SKM-1 (cell line): ENCODE measurements around the gene IL15.
"Not testable (repeated sequence)": the region's sequence is repeated elsewhere in the genome, so short reads cannot be mapped to it uniquely, and the experiment has no call there.

Experiments
- DNase-seq: peaks from one replicate; lab custom pipeline; 2025; ENCODE audit not compliant: unreplicated experiment; lab: John Stamatoyannopoulos, UW

Gene IL15

GRCh38 chr4:141646969-141647368 is 10.6 kb downstream of the IL15 start:
- no peak for DNase-seq

GRCh38 chr4:141647966-141648365 is 11.6 kb downstream of the IL15 start:
- DNase-seq, result no peak

- no peak for DNase-seq
Measured at GRCh38 chr4:141652161-141652778, 15.9 kb downstream of the IL15 start.

- DNase-seq, result no peak
Measured at GRCh38 chr4:141654098-141654497, 17.7 kb downstream of the IL15 start.

GRCh38 chr4:141656031-141656430 is 19.6 kb downstream of the IL15 start:
- DNase-seq, result no peak

GRCh38 chr4:141657550-141658250 is 21.3 kb downstream of the IL15 start:
- no peak for DNase-seq

GRCh38 chr4:141658309-141658708 is 21.9 kb downstream of the IL15 start:
- DNase-seq, result no peak

- no peak for DNase-seq
Measured at GRCh38 chr4:141659539-141659938, 23.2 kb downstream of the IL15 start.

GRCh38 chr4:141660880-141661279 is 24.5 kb downstream of the IL15 start:
- DNase-seq, result no peak

- DNase-seq, result no peak
Measured at GRCh38 chr4:141668200-141668910, 32.0 kb downstream of the IL15 start.

GRCh38 chr4:141669501-141669900 is 33.1 kb downstream of the IL15 start:
- DNase-seq, result no peak

GRCh38 chr4:141675384-141675783 is 39.0 kb downstream of the IL15 start:
- DNase-seq, result no peak

- no peak for DNase-seq
Measured at GRCh38 chr4:141676087-141676670, 39.8 kb downstream of the IL15 start.

- no peak for DNase-seq
Measured at GRCh38 chr4:141680060-141680459, 43.7 kb downstream of the IL15 start.

GRCh38 chr4:141684785-141685184 is 48.4 kb downstream of the IL15 start:
- DNase-seq, result no peak

GRCh38 chr4:141686146-141686775 is 49.9 kb downstream of the IL15 start:
- no peak for DNase-seq

GRCh38 chr4:141686879-141687278 is 50.5 kb downstream of the IL15 start:
- no peak for DNase-seq

GRCh38 chr4:141689726-141690296 is 53.4 kb downstream of the IL15 start:
- not testable (repeated sequence) for DNase-seq

- not testable (repeated sequence) for DNase-seq
Measured at GRCh38 chr4:141691247-141691646, 54.9 kb downstream of the IL15 start.

- DNase-seq, result no peak
Measured at GRCh38 chr4:141692081-141692480, 55.7 kb downstream of the IL15 start.

GRCh38 chr4:141697116-141697515 is 60.7 kb downstream of the IL15 start:
- no peak for DNase-seq
